GM12872 (cell line): Measurements from ENCODE around the gene KCNIP1.

ENCODE experiments used
- TF ChIP-seq, protein P1 (sequence below): IDR thresholded peaks from 3 replicates; pipeline ENCODE4 v1.5.1; 2011; ENCODE audit warnings: low read depth, mild to moderate bottlenecking, low read length, moderate library complexity; ENCODE audit not compliant: insufficient read depth

The KCNIP1 gene

DNA sequence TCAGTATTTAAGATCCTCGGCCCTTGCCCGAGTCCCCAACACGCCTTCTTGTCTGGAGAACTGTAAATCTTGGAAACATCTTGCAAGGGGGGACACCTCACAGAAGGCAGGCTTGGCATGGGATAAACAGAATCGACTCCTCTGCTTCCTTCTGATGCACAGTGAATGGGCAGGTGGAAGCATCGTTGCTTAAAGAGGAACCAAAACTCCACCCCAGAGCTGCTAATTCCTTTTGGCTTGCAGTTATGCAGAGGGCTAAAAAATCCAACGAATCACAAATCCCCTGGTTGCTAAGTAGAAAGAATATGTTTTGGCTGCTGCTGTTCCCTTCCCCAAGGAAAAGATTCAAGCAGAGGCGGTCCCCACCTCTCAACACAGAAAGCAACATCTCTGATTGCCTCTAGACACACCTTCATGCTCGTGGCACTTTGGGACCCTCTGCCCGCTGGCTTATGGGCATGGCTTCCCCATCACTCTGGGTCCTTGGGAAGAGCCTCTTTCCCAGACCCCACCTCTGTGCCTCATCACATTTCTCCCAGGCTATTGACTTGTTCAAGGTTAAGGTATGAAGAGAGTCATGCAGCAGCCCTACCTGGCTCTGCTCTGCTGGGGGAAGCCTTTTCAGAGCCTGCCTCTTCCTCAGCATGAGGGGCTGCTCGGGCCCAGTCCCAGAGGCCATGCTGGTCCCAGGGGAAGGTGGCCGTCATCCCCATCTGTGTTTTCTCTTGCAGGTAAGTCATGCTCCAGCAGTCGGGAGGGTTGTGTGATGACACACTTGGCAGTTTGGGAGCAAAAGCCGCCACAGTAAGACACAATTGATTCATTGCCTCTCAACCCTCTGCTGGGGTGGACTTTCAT, 137.1 kb downstream of the KCNIP1 start:
- TF ChIP-seq, protein P1, sequence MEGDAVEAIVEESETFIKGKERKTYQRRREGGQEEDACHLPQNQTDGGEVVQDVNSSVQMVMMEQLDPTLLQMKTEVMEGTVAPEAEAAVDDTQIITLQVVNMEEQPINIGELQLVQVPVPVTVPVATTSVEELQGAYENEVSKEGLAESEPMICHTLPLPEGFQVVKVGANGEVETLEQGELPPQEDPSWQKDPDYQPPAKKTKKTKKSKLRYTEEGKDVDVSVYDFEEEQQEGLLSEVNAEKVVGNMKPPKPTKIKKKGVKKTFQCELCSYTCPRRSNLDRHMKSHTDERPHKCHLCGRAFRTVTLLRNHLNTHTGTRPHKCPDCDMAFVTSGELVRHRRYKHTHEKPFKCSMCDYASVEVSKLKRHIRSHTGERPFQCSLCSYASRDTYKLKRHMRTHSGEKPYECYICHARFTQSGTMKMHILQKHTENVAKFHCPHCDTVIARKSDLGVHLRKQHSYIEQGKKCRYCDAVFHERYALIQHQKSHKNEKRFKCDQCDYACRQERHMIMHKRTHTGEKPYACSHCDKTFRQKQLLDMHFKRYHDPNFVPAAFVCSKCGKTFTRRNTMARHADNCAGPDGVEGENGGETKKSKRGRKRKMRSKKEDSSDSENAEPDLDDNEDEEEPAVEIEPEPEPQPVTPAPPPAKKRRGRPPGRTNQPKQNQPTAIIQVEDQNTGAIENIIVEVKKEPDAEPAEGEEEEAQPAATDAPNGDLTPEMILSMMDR, result no peak

GRCh38 chr5:170641589-170642031, 137.8 kb downstream of the KCNIP1 start:
- TF ChIP-seq, protein P1, result no peak

DNA sequence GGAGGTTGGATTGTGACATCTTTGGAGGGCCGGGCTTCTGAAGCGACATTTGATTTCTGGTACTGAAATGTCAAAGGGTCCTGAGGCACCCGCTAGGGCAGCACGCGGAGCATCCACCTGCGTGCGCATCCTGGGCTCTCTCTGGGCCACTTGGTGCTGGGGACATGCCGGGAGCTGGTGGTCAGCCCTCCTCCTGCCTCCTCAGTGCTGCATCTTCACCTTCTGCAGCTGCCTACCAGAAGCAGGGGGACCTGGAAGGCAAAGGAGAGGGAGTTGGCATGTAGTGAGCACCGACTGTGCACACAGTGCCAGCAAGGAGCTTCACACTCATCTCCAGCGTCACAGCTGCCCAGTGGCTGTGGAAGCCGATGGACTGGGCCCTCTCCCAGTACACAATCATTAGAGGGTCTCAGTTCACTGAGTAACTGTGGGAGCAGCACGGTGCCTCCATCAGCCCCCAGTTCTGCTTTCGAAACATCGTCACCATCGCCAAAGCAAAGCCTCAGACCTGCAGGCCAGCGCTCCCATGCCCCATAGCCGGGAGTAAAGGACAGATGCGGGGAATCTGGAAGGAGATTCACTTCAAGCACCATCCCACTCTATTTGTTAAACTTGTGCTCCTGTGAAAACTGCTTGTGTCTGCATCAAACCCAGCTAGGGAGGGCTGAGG, 138.4 kb downstream of the KCNIP1 start:
- TF ChIP-seq, protein P1, result no peak

DNA sequence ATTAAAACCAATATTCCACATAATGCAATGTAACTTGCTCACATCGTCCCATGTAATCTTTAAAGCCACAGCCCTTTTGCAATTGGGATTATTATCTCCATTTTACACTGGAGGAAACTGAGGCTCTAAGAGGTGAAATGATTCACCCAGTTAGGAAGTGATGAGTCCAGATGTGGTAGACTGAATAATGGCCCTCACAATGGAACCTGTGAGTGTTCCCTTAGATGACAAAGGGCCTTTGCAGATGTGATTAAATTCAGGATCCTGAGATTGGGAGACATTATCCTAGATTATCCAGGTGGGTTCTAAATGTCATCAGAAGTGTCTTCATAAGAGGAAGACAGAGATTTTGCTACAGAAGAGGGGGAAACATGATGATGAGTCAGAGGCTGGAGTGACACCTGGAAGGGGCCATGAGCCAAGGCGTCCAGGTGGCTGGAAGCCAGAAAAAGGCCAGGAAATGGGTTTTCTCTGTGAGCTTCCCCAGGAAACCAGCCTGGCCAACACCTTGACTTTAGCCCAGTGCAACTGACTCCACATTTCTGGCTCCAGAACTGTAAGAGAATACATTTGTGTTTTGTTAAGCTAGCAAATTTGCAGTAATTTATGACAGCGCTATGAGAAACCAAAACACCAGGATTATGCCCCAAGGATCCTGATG, 139.1 kb downstream of the KCNIP1 start:
- TF ChIP-seq, protein P1, result no peak

GRCh38 chr5:170643591-170643990, 139.8 kb downstream of the KCNIP1 start:
- TF ChIP-seq, protein P1, result no peak

DNA sequence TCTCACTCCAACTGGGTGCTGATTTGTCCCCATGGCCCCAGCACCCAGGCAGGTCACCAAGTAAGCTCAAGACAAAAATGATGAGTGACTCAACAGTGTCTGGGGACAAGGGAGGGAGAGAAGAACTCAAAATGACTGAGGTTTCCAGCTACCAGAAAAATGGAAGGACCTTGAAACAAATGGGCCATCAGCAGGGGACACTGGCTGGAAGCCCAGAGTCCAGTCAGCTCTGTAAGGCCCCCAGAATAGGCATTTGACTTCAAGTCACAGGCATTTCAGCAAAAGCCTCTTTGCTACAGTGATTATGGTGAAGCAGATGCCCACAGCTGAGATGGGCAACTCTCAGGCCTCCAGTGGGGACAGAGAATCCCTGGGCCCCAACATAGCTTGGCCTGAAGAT, 140.7 kb downstream of the KCNIP1 start:
- TF ChIP-seq, protein P1, result no peak

GRCh38 chr5:170648541-170648940, 144.7 kb downstream of the KCNIP1 start:
- TF ChIP-seq, protein P1, result no peak
